Endothelial cell of umbilical vein (primary cell): Measurements from ENCODE around the gene FRRS1L.

Source experiments
- EZH2 ChIP-seq: IDR thresholded peaks from 2 replicates; pipeline ENCODE4 v1.6.1; 2012; ENCODE audit warnings: borderline replicate concordance, low read depth, mild to moderate bottlenecking, moderate library complexity, low read length, inconsistent platforms; ENCODE audit not compliant: severe bottlenecking
- FOS ChIP-seq: IDR thresholded peaks from 2 replicates; pipeline ENCODE4 v1.6.1; 2011; ENCODE audit warnings: mild to moderate bottlenecking, low read length, moderate library complexity, borderline replicate concordance; ENCODE audit not compliant: insufficient read depth
- MAX ChIP-seq: IDR thresholded peaks from 2 replicates; pipeline ENCODE4 v1.6.1; 2011; ENCODE audit not compliant: insufficient read depth, insufficient read length
- POLR2A ChIP-seq: IDR thresholded peaks from 2 replicates; pipeline ENCODE4 v1.6.1; 2012; ENCODE audit warnings: low read depth, mild to moderate bottlenecking, control low read depth, low read length
- POLR2AphosphoS5 ChIP-seq: IDR thresholded peaks from 2 replicates; pipeline ENCODE4 v1.6.1; 2012; ENCODE audit warnings: low read depth, mild to moderate bottlenecking, control low read depth, low read length, moderate library complexity; ENCODE audit not compliant: insufficient read depth
- TF ChIP-seq, protein P1 (sequence below), 2 donors: IDR thresholded peaks; 1 replicate in 1 of 2; 2 replicates in 1 of 2; pipeline ENCODE4 v1.5.1; 2011; ENCODE audit warnings: low read length in 2 of 2, mild to moderate bottlenecking in 2 of 2, moderate library complexity in 2 of 2, control low read depth in 1 of 2, inconsistent platforms in 1 of 2, low read depth in 1 of 2; ENCODE audit not compliant: insufficient read depth in 1 of 2; ENCODE audit errors: extremely low read depth in 1 of 2

- TF ChIP-seq, protein P1, sequence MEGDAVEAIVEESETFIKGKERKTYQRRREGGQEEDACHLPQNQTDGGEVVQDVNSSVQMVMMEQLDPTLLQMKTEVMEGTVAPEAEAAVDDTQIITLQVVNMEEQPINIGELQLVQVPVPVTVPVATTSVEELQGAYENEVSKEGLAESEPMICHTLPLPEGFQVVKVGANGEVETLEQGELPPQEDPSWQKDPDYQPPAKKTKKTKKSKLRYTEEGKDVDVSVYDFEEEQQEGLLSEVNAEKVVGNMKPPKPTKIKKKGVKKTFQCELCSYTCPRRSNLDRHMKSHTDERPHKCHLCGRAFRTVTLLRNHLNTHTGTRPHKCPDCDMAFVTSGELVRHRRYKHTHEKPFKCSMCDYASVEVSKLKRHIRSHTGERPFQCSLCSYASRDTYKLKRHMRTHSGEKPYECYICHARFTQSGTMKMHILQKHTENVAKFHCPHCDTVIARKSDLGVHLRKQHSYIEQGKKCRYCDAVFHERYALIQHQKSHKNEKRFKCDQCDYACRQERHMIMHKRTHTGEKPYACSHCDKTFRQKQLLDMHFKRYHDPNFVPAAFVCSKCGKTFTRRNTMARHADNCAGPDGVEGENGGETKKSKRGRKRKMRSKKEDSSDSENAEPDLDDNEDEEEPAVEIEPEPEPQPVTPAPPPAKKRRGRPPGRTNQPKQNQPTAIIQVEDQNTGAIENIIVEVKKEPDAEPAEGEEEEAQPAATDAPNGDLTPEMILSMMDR (IDR thresholded peaks at IDR 0.05; ENCODE audit: extremely low read depth in 1 of 2, insufficient read depth in 1 of 2, low read depth in 1 of 2, low read length in 2 of 2) = no peak
- no peak for TF ChIP-seq POLR2A
- no peak for TF ChIP-seq EZH2
- TF ChIP-seq MAX = no peak
- no peak for TF ChIP-seq FOS
- TF ChIP-seq POLR2AphosphoS5 = no peak
Measured at GRCh38 chr9:109193974-109194556, 27.0 kb upstream of the FRRS1L start.
